ENCODE results near the gene KCNQ1. TPM values are rescaled to one million over a fixed set of nuclear protein-coding genes. Genes with fewer than 3 reads are reported as not detected.
"Not testable (repeated sequence)": the region's sequence is repeated elsewhere in the genome, so short reads cannot be mapped to it uniquely, and the experiment has no call there.

Gene KCNQ1
- total and polyA plus RNA-seq, 4 donors = 15.4 to 41.7 (median 26.2) TPM

- no peak overlapping the region for H3K27ac ChIP-seq (ENCODE audit: low read depth in 1 of 2, low read length in 1 of 2)
- DNase-seq = no peak
- 67 to 71% methylated on average over 3 of the region's 3 CpGs for WGBS, 2 donors
These were observed 32.4 kb downstream of the KCNQ1 start for GRCh38 chr11:2477254-2477653.

GRCh38 chr11:2477936-2478335, 33.1 kb downstream of the KCNQ1 start:
- Histone ChIP-seq H3K9ac (ENCODE audit: insufficient read depth in 1 of 2, low read length in 2 of 2) (no peak overlapping the region), H3K27ac (ENCODE audit: low read depth in 1 of 2, low read length in 1 of 2) (no peak overlapping the region), H3K36me3 (ENCODE audit: control insufficient read depth in 4 of 4, insufficient read depth in 4 of 4, low read length in 4 of 4) (no peaks in the 10 kb centered on the region), H3K27me3 (ENCODE audit: control insufficient read depth in 3 of 3, insufficient read depth in 3 of 3, low read length in 2 of 3) (peaks cover 0 to 4% (median 0%) of the 10 kb centered on the region in 3 donors), H3K4me1 (ENCODE audit: control insufficient read depth in 5 of 5, insufficient read depth in 5 of 5, low read length in 5 of 5) (peaks cover 0 to 10% (median 7%) of the 10 kb centered on the region in 5 donors), H3K9me3 (ENCODE audit: control insufficient read depth in 4 of 4, insufficient read depth in 3 of 4, low read length in 3 of 4) (peaks cover 0 to 4% (median 1%) of the 10 kb centered on the region in 4 donors), H3K4me3 (no peak overlapping the region)
- 79 to 90% methylated on average over 8 of the region's 8 CpGs for WGBS, 2 donors
- TF ChIP-seq CTCF (IDR thresholded peaks at IDR 0.05; ENCODE audit: control extremely low read depth, extremely low read depth) = no peak
- DNase-seq (no peak), ATAC-seq (ENCODE audit: insufficient read depth, low FRiP score) (no peak)

More at GRCh38 chr11:2477254-2477653, 32.4 kb downstream of the KCNQ1 start:
- Histone ChIP-seq H3K36me3 (ENCODE audit: control insufficient read depth in 4 of 4, insufficient read depth in 4 of 4, low read length in 4 of 4) (no peaks in the 10 kb centered on the region), H3K4me3 (no peak overlapping the region), H3K9me3 (ENCODE audit: control insufficient read depth in 4 of 4, insufficient read depth in 3 of 4, low read length in 3 of 4) (peaks cover 0 to 4% (median 1%) of the 10 kb centered on the region in 4 donors), H3K4me1 (ENCODE audit: control insufficient read depth in 5 of 5, insufficient read depth in 5 of 5, low read length in 5 of 5) (peaks cover 0 to 10% (median 4%) of the 10 kb centered on the region in 5 donors), H3K9ac (ENCODE audit: insufficient read depth in 1 of 2, low read length in 2 of 2) (no peak overlapping the region), H3K27me3 (ENCODE audit: control insufficient read depth in 3 of 3, insufficient read depth in 3 of 3, low read length in 2 of 3) (no peaks in the 10 kb centered on the region)
- no peak for ATAC-seq (ENCODE audit: insufficient read depth, low FRiP score)
- TF ChIP-seq CTCF (IDR thresholded peaks at IDR 0.05; ENCODE audit: control extremely low read depth, extremely low read depth) = no peak

GRCh38 chr11:2480067-2480873, 35.5 kb downstream of the KCNQ1 start:
- not testable (repeated sequence) for H3K4me3 ChIP-seq; H3K36me3 ChIP-seq (ENCODE audit: control insufficient read depth in 4 of 4, insufficient read depth in 4 of 4, low read length in 4 of 4); DNase-seq; ATAC-seq (ENCODE audit: insufficient read depth, low FRiP score); H3K27ac ChIP-seq (ENCODE audit: low read depth in 1 of 2, low read length in 1 of 2); H3K9ac ChIP-seq (ENCODE audit: insufficient read depth in 1 of 2, low read length in 2 of 2); H3K27me3 ChIP-seq (ENCODE audit: control insufficient read depth in 3 of 3, insufficient read depth in 3 of 3, low read length in 2 of 3); H3K9me3 ChIP-seq (ENCODE audit: control insufficient read depth in 4 of 4, insufficient read depth in 3 of 4, low read length in 3 of 4)
- H3K4me1 ChIP-seq (ENCODE audit: control insufficient read depth in 5 of 5, insufficient read depth in 5 of 5, low read length in 5 of 5) = peaks cover 0 to 11% (median 3%) of the 10 kb centered on the region in 5 donors
- WGBS, 2 donors = 58 to 62% methylated on average over 6 of the region's 6 CpGs

- Histone ChIP-seq H3K27ac (ENCODE audit: low read depth in 1 of 2, low read length in 1 of 2) (no peak overlapping the region), H3K36me3 (ENCODE audit: control insufficient read depth in 4 of 4, insufficient read depth in 4 of 4, low read length in 4 of 4) (no peaks in the 10 kb centered on the region), H3K27me3 (ENCODE audit: control insufficient read depth in 3 of 3, insufficient read depth in 3 of 3, low read length in 2 of 3) (peaks cover 0 to 4% (median 0%) of the 10 kb centered on the region in 3 donors), H3K9me3 (ENCODE audit: control insufficient read depth in 4 of 4, insufficient read depth in 3 of 4, low read length in 3 of 4) (peaks cover 0 to 8% (median 1%) of the 10 kb centered on the region in 4 donors), H3K4me1 (ENCODE audit: control insufficient read depth in 5 of 5, insufficient read depth in 5 of 5, low read length in 5 of 5) (peaks cover 0 to 11% (median 3%) of the 10 kb centered on the region in 5 donors), H3K9ac (ENCODE audit: insufficient read depth in 1 of 2, low read length in 2 of 2) (no peak overlapping the region), H3K4me3 (no peak overlapping the region)
- 34 to 56% methylated on average over 7 of the region's 7 CpGs for WGBS, 2 donors
- TF ChIP-seq CTCF (IDR thresholded peaks at IDR 0.05; ENCODE audit: control extremely low read depth, extremely low read depth) = no peak
- DNase-seq = no peak
- ATAC-seq (ENCODE audit: insufficient read depth, low FRiP score) = no peak
These were observed 36.0 kb downstream of the KCNQ1 start for GRCh38 chr11:2480874-2481220.
